HT-29 (cell line): ENCODE measurements around the gene POTEJ. TPM values are rescaled to one million over a fixed set of nuclear protein-coding genes. Genes with fewer than 3 reads are reported as not detected.
"Not testable (repeated sequence)": the region's sequence is repeated elsewhere in the genome, so short reads cannot be mapped to it uniquely, and the experiment has no call there.

Experiments
- DNase-seq: peaks from one replicate; pipeline ENCODE4 v3.0.0-alpha.2; 2015; ENCODE audit warnings: low spot score
- small RNA-seq: library from RNA; depleted of rRNA; stranded (forward); fragments of <200 nt; gene quantifications from one replicate; pipeline ENCODE3, GENCODE V24; 2014
- total RNA-seq: library from RNA; depleted of rRNA; stranded (reverse); fragments of >200 nt; shearing (Covaris generic); gene quantifications from 2 replicates; pipeline ENCODE4 v1.2.3, GENCODE V29; 2014; rRNA removed

Gene POTEJ
- total RNA-seq, 1 experiment from 2014 or later: not detected

GRCh38 chr2:130601648-130602302 lies 9.5 kb upstream of the POTEJ start:
- DNase-seq: not testable (repeated sequence)

- not testable (repeated sequence) for DNase-seq
Measured at GRCh38 chr2:130608276-130609001, 2.8 kb upstream of the POTEJ start.

- DNase-seq: not testable (repeated sequence)
Measured at GRCh38 chr2:130609002-130609920, 2.0 kb upstream of the POTEJ start.

- DNase-seq: not testable (repeated sequence)
Measured at GRCh38 chr2:130610486-130610885, 754 bp upstream of the POTEJ start.

- DNase-seq: not testable (repeated sequence)
Measured at GRCh38 chr2:130628784-130629475, 17.7 kb downstream of the POTEJ start.

- DNase-seq: not testable (repeated sequence)
Measured at GRCh38 chr2:130638973-130639372, 27.7 kb downstream of the POTEJ start.

- DNase-seq: not testable (repeated sequence)
Measured at GRCh38 chr2:130641688-130642087, 30.4 kb downstream of the POTEJ start.

GRCh38 chr2:130649285-130649684 lies 38.0 kb downstream of the POTEJ start:
- not testable (repeated sequence) for DNase-seq

- not testable (repeated sequence) for DNase-seq
Measured at GRCh38 chr2:130664506-130664905, 53.3 kb downstream of the POTEJ start.

GRCh38 chr2:130665596-130665995 lies 54.4 kb downstream of the POTEJ start:
- not testable (repeated sequence) for DNase-seq

GRCh38 chr2:130667516-130667915 lies 56.3 kb downstream of the POTEJ start:
- not testable (repeated sequence) for DNase-seq

GRCh38 chr2:130670026-130670745 lies 58.9 kb downstream of the POTEJ start:
- not testable (repeated sequence) for DNase-seq

- DNase-seq: not testable (repeated sequence)
Measured at GRCh38 chr2:130692041-130692770, 81.0 kb downstream of the POTEJ start.

- DNase-seq: not testable (repeated sequence)
Measured at GRCh38 chr2:130693474-130693873, 82.2 kb downstream of the POTEJ start.

GRCh38 chr2:130703250-130703649 lies 92.0 kb downstream of the POTEJ start:
- DNase-seq: not testable (repeated sequence)

Small RNAs within 50 kb of the gene (small RNA-seq; reads per million reads assigned to genes)
- gene RF00017: not detected
- not detected for gene RNU6-848P

Other genes starting within 250 kb of the POTEJ start
- 0.05 and 0.08 TPM in 2 replicates for gene POTEI, start 102.1 kb upstream of the POTEJ start, total RNA-seq
- not detected in 2 replicates for gene CFC1B, start 90.2 kb upstream of the POTEJ start, total RNA-seq
- gene CFC1, start 11.9 kb upstream of the POTEJ start, total RNA-seq: not detected in 2 replicates
- not detected in 2 replicates for gene GPR148, start 117.6 kb downstream of the POTEJ start, total RNA-seq
- not detected in 2 replicates for gene AMER3, start 144.1 kb downstream of the POTEJ start, total RNA-seq
- 0.13 and 0.15 TPM in 2 replicates for gene ARHGEF4, start 225.5 kb downstream of the POTEJ start, total RNA-seq